HG02870 (cell line): ENCODE data around the gene MMD2.

ENCODE experiments used
- ATAC-seq: cut with Tn5 transposase; IDR thresholded peaks from one replicate; pipeline ENCODE4 v1.9.1; 2021; ENCODE audit warnings: mild to moderate bottlenecking, moderate library complexity; ENCODE audit not compliant: unreplicated experiment

Gene MMD2

DNA sequence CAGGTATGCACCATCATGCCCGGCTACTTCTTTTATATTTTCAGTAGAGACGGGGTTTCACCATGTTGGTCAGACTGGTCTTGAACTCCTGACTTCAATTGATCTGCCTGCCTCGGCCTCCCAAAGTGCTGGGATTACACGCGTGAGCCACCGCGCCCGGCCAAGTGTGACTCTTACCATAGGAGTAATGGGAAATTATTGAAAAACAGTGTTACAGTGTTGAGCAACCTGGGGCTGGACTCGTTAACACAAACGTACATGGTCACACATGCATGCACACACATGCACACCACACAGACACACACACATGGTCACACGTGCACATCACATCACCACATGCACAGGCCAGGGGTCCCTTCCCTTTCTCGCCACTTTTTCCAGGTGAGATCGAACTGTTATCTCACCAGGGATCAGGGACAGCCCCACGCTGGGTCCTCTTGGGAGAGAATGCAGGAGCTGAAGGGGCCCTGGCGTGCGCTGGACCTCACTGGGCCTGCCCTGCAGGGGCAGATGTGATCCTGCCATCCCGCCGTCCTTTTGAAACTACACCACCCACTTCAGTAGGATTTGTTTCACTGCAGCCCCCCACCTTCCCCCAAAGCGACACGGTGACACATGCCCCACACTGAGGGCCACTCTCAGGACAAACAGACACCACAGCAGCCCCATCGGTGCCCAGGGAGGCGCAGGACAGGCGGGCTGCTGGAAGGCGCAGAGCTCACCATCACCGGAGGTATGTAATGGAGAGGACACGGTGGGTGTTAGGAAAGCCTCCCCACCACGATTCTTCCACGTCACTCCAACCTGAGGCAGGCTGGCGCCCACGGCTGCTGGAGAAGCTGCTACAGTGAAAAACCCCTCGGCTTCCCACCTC lies 85.7 kb downstream of the MMD2 start:
- ATAC-seq: no peak

DNA sequence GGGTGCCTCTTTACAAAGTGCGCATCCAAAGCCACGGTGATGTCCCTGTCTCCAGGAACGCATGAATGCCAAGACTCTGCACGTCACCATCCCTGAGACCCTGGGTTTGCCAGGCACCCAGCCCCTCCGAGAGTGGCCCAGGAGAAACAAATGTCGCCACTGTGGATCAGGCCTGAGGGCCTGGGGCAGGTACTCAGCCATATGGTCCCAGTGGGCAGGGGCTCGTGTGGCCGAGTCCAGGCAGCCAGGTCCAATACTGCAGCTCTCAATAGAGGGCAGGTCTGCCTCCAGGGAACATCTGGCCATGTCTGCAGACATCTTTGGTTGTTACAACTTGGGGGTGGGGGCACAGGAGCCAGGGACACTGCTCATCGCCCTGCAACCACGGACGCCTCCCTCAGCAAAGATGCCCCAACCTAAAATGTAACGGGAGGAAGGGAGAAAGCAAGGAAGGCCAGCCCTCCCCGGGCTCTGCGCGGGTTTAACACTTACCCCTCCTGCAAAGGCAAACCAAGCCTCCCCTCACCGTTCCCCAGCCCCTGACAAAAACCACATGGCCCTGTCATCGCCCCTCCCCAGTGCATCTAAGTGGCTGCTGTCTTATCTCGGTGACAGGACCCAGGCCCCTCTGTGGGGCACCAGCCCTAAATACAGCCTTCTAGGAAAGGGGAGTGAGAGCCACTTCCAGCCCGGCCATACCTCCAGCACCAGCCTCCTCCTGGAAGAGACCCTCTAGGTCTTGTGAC lies 86.9 kb downstream of the MMD2 start:
- ATAC-seq: no peak

GRCh38 chr7:4871056-4871680 lies 87.8 kb downstream of the MMD2 start:
- ATAC-seq: no peak

DNA sequence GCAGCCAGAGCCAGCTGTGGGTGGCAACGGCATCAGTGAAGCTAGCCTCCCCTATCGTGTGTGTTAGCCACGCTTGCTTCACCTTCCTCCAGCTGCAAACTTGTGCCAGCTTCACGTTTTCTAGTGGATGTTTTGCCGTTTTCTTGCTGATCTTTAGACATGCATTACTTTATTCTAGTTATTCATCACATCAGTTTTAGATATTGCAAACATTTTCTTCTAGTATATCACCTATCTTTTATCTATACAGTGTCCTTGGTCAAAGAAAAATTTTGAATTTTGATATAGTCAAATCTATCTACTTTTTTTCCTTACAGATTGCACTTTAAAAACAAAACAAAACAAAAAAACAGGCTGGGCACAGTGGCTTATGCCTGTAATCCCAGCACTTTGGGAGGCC lies 90.5 kb downstream of the MMD2 start:
- ATAC-seq: no peak

GRCh38 chr7:4866528-4867496 lies 92.2 kb downstream of the MMD2 start:
- ATAC-seq: no peak

DNA sequence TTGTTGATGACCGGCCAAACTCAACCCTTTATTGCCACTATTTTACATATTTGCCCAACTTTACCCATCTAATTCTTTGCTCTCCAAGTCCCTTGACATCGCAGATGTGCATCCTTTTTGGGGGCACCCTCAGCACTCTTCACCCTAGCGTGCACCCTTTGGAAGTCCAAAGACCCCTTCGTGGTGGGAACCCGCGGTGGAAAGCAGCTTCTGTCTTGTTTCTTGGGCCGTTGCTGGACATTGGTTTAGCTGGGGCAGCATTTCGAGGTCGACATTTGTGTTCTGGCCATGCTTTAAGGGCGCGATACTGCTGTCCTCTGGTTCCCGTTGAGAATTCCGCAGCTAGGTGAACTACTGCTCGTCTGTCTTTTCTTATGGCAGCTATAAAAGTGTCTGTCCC lies 96.8 kb downstream of the MMD2 start:
- no peak for ATAC-seq

DNA sequence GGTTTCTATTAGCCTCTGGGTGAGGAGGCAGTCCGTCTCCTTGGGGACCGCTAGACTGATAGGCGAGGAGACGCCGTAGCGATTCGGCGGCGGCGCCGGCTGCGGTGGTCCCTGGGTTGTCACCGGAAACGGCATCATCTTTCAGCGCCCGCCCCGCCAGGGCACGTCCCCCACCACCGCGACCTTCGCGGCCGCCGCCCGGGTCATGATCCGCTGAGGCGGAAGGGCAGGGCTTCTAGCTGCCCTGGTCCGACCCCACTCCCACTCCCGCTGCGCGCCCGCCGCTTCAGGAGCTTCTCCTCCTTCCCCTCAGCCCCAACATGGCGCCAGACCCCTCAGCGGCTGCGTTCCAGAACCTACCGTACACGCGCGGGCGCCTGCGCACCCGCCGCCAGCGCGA lies 97.3 kb downstream of the MMD2 start, which contains the start of gene PAPOLB:
Gene PAPOLB (minus strand): TSS at position 358 of the 400 bp plus-strand sequence. CDS start 220 bp downstream, at position 138.
- no peak for ATAC-seq

GRCh38 chr7:4861227-4861626 lies 97.8 kb downstream of the MMD2 start:
- ATAC-seq: no peak

DNA sequence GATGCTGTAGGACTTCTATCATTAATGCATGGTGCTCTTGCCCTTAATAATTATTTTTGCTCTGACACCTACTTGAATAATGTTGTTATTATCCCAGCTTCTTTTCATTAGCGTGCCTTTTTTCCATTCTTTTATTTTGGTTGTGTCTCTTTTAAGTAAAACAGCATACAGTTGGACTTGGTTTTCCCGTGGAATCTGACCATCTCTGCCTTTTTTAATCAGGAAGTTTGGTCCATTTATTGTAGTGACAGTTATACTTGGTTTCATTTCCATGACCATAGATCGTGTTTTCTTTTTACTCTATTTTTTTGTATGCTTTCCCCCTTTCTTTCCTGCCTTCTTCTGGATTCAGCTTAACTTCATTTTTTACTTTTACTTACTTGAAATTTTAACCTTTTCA lies 101.8 kb downstream of the MMD2 start:
- ATAC-seq: no peak

DNA sequence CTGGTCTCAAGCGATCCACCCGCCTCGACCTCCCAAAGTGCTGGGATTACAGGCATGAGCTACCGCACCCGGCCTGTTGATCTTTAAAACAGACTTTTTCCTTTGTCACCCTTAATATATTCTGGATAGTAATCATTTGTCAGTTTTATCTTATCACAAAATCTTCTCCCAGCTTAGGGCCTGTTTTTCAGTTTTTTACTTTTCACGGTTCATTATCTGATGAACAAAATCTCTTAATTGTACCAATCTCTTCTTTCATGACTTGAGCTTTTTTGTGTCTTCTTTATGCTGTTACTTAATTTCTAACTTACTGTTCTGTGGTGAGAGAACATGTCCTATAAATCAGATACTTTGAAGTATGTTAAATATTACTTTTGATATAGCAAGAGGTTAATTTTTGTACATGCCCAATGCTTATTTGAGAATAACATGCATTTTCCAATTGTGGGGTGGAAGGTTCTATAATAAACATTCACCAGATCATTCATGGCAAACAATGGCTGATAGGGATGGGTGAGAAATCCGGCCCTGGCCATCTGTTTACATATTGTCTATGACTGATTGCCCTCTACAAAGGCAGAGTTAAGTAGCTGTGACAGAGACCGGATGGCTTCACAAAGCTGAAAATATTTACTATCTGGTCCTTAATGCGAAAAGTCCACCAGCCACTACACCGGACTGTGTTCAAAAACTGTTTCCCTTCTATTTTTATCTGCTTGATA lies 102.5 kb downstream of the MMD2 start:
- ATAC-seq: no peak
